Urinary bladder (tissue), 4 donors: ENCODE data around the gene BCAS3. TPM values are rescaled to one million over a fixed set of nuclear protein-coding genes. Genes with fewer than 3 reads are reported as not detected.
"Not testable (repeated sequence)": the region's sequence is repeated elsewhere in the genome, so short reads cannot be mapped to it uniquely, and the experiment has no call there.

Experiments
- DNase-seq: peaks from one replicate; pipeline ENCODE4 v3.0.0-alpha.2; 2015; ENCODE audit errors: extremely low spot score
- H3K27ac ChIP-seq: one replicate; pipeline ENCODE4 v1.5.1; 2013; ENCODE audit warnings: low read depth, mild to moderate bottlenecking, moderate library complexity
- H3K36me3 ChIP-seq: one replicate; pipeline ENCODE4 v1.6.1; 2013; ENCODE audit warnings: mild to moderate bottlenecking, moderate library complexity; ENCODE audit not compliant: insufficient read depth
- H3K4me1 ChIP-seq: one replicate; pipeline ENCODE4 v1.6.1; 2013; ENCODE audit warnings: mild to moderate bottlenecking, moderate library complexity; ENCODE audit not compliant: insufficient read depth
- H3K4me3 ChIP-seq: one replicate; pipeline ENCODE4 v1.5.1; 2013; ENCODE audit warnings: low read depth, low read length
- WGBS: extraction: QIAGEN DNeasy Blood & Tissue Kit; methylation state at CpG from one replicate; pipeline ENCODE4 v1.1.7; 2013; 5-methylcytosine and 5-hydroxymethylcytosine counted together
- polyA plus RNA-seq: library from polyadenylated mRNA; stranded (reverse); fragments of 200-250 nt; gene quantifications from one replicate; pipeline ENCODE4 v1.2.3, GENCODE V29; 2013
- total RNA-seq: library from RNA; depleted of rRNA; stranded (reverse); fragments of >200 nt; gene quantifications from one replicate; pipeline ENCODE4 v1.2.3, GENCODE V29; 2014
- donor health status: healthy with polysubstance abuse.
- donor health status: healthy.

BCAS3 gene
- total and polyA plus RNA-seq, 2 donors, result 17.6 to 72.4 TPM

- H3K4me1 ChIP-seq, result no peaks in the 10 kb centered on the region
- no peak for DNase-seq
- no peak overlapping the region for H3K27ac ChIP-seq
- no peaks in the 10 kb centered on the region for H3K36me3 ChIP-seq
- WGBS, result 71% methylated on average over 17 of the region's 17 CpGs
- H3K4me3 ChIP-seq, result no peak overlapping the region
Observed at GRCh38 chr17:60851181-60851580, 173.5 kb downstream of the BCAS3 start.

- no peak overlapping the region for H3K4me3 ChIP-seq
- no peak overlapping the region for H3K27ac ChIP-seq
- no peaks in the 10 kb centered on the region for H3K4me1 ChIP-seq
- no peak for DNase-seq
- H3K36me3 ChIP-seq, result no peaks in the 10 kb centered on the region
- WGBS, result 84% methylated on average over 6 of the region's 6 CpGs
Observed at GRCh38 chr17:60857556-60858080, 180.0 kb downstream of the BCAS3 start.

- Histone ChIP-seq H3K4me1 (no peaks in the 10 kb centered on the region), H3K4me3 (no peak overlapping the region), H3K36me3 (no peaks in the 10 kb centered on the region), H3K27ac (no peak overlapping the region)
- no peak for DNase-seq
Observed at GRCh38 chr17:60862482-60862881, 184.8 kb downstream of the BCAS3 start.

DNA sequence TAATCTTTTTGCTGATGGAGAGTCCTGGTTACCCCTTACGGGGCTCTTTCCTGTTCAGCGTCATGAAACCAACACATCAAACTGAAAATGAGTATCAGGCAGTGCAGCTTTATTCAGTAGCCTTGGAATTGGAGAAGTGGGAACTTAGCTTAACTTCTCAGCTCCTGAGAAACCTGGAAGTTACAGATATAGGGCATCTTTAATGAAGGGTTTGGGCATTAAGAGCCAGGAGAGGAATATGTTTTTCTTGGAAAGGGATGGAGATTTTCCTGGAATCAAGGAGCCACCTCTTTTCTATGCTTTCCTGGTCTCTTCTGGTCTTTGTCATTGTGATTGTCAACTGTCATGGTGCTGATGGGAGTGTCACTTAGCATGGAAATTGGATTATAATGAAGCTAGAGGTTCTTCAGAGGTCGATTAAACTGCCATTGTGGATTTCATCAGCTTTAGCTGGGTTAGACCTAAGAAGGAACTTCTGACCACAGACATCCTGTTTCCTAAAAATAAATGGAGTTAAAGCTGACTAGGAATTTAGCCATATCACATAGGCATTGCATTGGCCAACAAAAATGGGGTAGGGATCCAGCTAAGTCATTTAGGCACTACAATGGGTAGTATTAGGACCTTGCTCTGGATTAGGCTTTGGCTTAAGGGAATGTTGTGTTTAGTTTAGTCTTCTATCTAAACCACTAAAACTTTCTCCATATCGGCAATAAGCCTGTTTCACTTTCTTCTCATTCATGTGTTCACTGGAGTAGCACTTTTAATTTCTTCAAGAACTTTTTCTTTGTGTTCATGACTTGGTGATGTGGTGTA, 186.4 kb downstream of the BCAS3 start:
- DNase-seq, result no peak
- no peaks in the 10 kb centered on the region for H3K4me1 ChIP-seq
- 81% methylated on average over 4 of the region's 4 CpGs for WGBS
- no peak overlapping the region for H3K27ac ChIP-seq
- no peaks in the 10 kb centered on the region for H3K36me3 ChIP-seq
- no peak overlapping the region for H3K4me3 ChIP-seq

GRCh38 chr17:60864708-60865005, 187.0 kb downstream of the BCAS3 start:
- no peaks in the 10 kb centered on the region for H3K36me3 ChIP-seq
- no peaks in the 10 kb centered on the region for H3K4me1 ChIP-seq
- WGBS, result 82% methylated on average over 2 of the region's 2 CpGs
- no peak for DNase-seq
- H3K27ac ChIP-seq, result no peak overlapping the region
- no peak overlapping the region for H3K4me3 ChIP-seq

GRCh38 chr17:60874772-60875171, 197.1 kb downstream of the BCAS3 start:
- Histone ChIP-seq H3K27ac (no peak overlapping the region), H3K4me1 (no peaks in the 10 kb centered on the region), H3K4me3 (no peak overlapping the region), H3K36me3 (no peaks in the 10 kb centered on the region)
- DNase-seq, result no peak
- 92% methylated on average over 2 of the region's 2 CpGs for WGBS

DNA sequence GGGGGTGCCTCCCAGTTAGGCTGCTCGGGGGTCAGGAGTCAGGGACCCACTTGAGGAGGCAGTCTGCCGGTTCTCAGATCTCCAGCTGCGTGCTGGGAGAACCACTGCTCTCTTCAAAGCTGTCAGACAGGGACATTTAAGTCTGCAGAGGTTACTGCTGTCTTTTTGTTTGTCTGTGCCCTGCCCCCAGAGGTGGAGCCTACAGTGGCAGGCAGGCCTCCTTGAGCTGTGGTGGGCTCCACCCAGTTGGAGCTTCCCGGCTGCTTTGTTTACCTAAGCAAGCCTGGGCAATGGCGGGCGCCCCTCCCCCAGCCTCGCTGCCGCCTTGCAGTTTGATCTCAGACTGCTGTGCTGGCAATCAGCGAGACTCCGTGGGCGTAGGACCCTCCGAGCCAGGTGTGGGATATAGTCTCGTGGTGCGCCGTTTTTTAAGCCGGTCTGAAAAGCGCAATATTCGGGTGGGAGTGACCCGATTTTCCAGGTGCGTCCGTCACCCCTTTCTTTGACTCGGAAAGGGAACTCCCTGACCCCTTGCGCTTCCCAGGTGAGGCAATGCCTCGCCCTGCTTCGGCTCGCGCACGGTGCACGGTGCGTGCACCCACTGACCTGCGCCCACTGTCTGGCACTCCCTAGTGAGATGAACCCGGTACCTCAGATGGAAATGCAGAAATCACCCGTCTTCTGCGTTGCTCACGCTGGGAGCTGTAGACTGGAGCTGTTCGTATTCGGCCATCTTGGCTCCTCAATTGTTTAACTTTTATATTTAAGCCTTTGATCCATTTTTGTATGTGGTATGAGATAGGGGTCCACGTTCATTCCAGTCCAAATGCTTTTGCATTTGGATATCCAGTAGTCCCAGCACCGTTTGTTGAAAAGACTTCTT, 209.3 kb downstream of the BCAS3 start:
- H3K4me3 ChIP-seq, H3K27ac ChIP-seq, H3K4me1 ChIP-seq, DNase-seq, H3K36me3 ChIP-seq: not testable (repeated sequence)
- WGBS, result 56% methylated on average over 18 of the region's 39 CpGs

DNA sequence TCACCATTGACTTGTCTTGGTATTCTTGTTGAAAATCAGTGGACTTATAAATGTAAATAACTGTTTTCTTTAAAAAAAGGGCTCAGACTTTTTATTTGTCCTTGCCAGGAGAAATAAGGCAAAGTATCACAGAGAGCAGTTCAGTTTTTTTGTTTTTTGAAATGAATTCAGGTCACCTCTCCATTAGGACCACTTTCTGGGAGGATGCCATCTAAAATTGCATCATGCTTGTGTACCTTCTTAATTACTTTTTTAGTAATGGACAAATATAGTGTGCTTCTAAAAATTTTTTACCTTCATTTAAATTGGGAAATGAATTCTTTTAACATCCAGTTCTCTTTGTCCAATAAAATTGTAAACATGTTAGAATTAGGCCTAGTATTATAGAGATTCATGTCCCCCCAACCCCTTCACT, 210.0 kb downstream of the BCAS3 start:
- DNase-seq, result no peak
- Histone ChIP-seq H3K4me3 (no peak overlapping the region), H3K4me1 (no peaks in the 10 kb centered on the region), H3K36me3 (no peaks in the 10 kb centered on the region), H3K27ac (no peak overlapping the region)

- no peak for DNase-seq
- no peaks in the 10 kb centered on the region for H3K36me3 ChIP-seq
- whole genome bisulfite sequencing, result 85% methylated on average over 5 of the region's 5 CpGs
- H3K4me1 ChIP-seq, result no peaks in the 10 kb centered on the region
- no peak overlapping the region for H3K27ac ChIP-seq
- H3K4me3 ChIP-seq, result no peak overlapping the region
Observed at GRCh38 chr17:60888812-60889709, 211.4 kb downstream of the BCAS3 start.

DNA sequence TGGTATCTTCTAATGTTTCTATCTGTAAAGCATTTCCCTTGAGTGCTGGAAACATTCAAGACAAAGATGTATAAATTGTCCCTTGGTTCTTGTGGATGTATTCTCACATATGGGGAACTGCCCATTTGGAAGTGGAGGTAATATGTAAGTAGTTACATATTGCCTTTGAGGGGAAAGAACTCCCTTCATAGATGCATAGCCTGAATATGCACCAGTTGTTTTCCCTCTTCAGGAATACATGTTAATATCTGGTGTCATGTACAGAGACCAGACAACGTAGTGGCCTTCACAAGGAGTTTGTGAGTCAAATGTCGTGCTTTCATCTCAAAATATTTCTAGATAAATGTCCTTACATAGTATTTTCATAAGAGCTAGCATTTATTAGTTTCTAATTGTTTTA, 213.5 kb downstream of the BCAS3 start:
- WGBS, result 92% methylated on average over 2 of the region's 2 CpGs

GRCh38 chr17:60893475-60893874, 215.8 kb downstream of the BCAS3 start:
- 97% methylated on average over 5 of the region's 5 CpGs for WGBS
- H3K36me3 ChIP-seq, result no peaks in the 10 kb centered on the region

More for the DNA sequence above, 213.5 kb downstream of the BCAS3 start:
- DNase-seq, result no peak
- Histone ChIP-seq H3K27ac (no peak overlapping the region), H3K36me3 (no peaks in the 10 kb centered on the region), H3K4me3 (no peak overlapping the region), H3K4me1 (no peaks in the 10 kb centered on the region)

GRCh38 chr17:60896996-60897395, 219.3 kb downstream of the BCAS3 start:
- no peak overlapping the region for H3K4me3 ChIP-seq
- no peak overlapping the region for H3K27ac ChIP-seq
- WGBS, result 93% methylated on average over 1 of the region's 1 CpG
- H3K36me3 ChIP-seq, result no peaks in the 10 kb centered on the region
- no peaks in the 10 kb centered on the region for H3K4me1 ChIP-seq
- no peak for DNase-seq

More at GRCh38 chr17:60893475-60893874, 215.8 kb downstream of the BCAS3 start:
- no peaks in the 10 kb centered on the region for H3K4me1 ChIP-seq
- no peak overlapping the region for H3K27ac ChIP-seq
- DNase-seq, result no peak
- no peak overlapping the region for H3K4me3 ChIP-seq

GRCh38 chr17:60899115-60899514, 221.5 kb downstream of the BCAS3 start:
- H3K27ac ChIP-seq, result no peak overlapping the region
- no peak for DNase-seq
- peaks cover 2% of the 10 kb centered on the region for H3K36me3 ChIP-seq
- H3K4me3 ChIP-seq, result no peak overlapping the region
- no peaks in the 10 kb centered on the region for H3K4me1 ChIP-seq
- 96% methylated on average over 4 of the region's 4 CpGs for WGBS
